Nephron (organoid): ENCODE measurements around the gene RABEP2.

ENCODE experiments used
- H3K27ac Mint-ChIP-seq, 3 experiments: 2 replicates each; pipeline ENCODE4 v1.8.0; 2020; ENCODE audit warnings: mixed read lengths in 3 of 3, mild to moderate bottlenecking in 2 of 3, moderate library complexity in 1 of 3
- H3K27me3 Mint-ChIP-seq: 2 replicates; pipeline ENCODE4 v1.8.0; 2021; ENCODE audit warnings: low read depth, mild to moderate bottlenecking, moderate library complexity, mixed read lengths
- H3K36me3 Mint-ChIP-seq: 2 replicates; pipeline ENCODE4 v1.8.0; 2020; ENCODE audit warnings: low read depth, mixed read lengths
- H3K4me1 Mint-ChIP-seq: 2 replicates; pipeline ENCODE4 v1.8.0; 2020; ENCODE audit warnings: mixed read lengths
- H3K4me3 Mint-ChIP-seq, 3 experiments: 2 replicates each; pipeline ENCODE4 v1.8.0; 2020; ENCODE audit warnings: mild to moderate bottlenecking in 3 of 3, mixed read lengths in 3 of 3, moderate library complexity in 2 of 3
- H3K9me3 Mint-ChIP-seq: 2 replicates; pipeline ENCODE4 v1.8.0; 2020; ENCODE audit warnings: mixed read lengths
- TF ChIP-seq, protein P1 (sequence below), 3 experiments: fragments of 200-600 bp; sonication (generic); IDR thresholded peaks; one replicate each; pipeline ENCODE4 v1.5.0; 2021; ENCODE audit warnings: antibody characterized with exemption in 3 of 3; ENCODE audit not compliant: unreplicated experiment in 3 of 3

Gene RABEP2

DNA sequence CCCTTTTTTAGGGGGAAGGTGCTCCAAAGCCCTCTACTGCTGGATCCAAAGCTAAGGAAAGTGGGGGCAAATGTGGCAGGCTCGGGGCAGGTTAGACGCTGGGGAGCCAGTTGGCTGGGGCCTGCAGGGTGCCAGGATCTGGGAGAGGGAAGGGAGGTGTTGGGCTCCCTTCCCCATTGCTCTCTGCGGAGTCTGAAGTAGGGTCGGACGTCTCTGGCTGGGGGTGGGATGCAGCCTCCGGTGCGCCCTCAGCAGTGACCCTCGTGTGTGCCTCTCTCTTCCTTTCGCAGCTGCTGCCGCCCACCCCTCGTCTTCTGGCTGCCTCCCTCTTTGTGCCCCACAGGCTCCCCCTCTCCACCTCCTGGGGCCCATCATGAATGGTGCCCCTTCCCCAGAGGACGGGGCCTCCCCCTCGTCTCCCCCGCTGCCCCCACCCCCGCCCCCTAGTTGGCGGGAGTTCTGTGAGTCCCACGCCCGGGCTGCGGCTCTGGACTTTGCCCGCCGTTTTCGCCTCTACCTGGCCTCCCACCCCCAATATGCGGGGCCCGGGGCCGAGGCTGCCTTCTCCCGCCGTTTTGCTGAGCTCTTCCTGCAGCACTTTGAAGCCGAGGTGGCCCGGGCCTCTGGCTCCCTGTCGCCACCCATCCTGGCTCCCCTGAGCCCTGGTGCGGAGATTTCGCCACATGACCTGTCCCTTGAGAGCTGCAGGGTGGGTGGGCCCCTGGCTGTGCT lies 59.1 kb downstream of the RABEP2 start:
- Mint-ChIP-seq H3K4me1 (peaks cover 18% of the 10 kb centered on the region), H3K36me3 (peaks cover 31% of the 10 kb centered on the region), H3K4me3 (peak overlapping the region; percentile 99 to 100 (median 100)), H3K27ac (peak overlapping the region; percentile 74 to 100 (median 99)), H3K9me3 (no peaks in the 10 kb centered on the region), H3K27me3 (no peaks in the 10 kb centered on the region)
- TF ChIP-seq, protein P1, sequence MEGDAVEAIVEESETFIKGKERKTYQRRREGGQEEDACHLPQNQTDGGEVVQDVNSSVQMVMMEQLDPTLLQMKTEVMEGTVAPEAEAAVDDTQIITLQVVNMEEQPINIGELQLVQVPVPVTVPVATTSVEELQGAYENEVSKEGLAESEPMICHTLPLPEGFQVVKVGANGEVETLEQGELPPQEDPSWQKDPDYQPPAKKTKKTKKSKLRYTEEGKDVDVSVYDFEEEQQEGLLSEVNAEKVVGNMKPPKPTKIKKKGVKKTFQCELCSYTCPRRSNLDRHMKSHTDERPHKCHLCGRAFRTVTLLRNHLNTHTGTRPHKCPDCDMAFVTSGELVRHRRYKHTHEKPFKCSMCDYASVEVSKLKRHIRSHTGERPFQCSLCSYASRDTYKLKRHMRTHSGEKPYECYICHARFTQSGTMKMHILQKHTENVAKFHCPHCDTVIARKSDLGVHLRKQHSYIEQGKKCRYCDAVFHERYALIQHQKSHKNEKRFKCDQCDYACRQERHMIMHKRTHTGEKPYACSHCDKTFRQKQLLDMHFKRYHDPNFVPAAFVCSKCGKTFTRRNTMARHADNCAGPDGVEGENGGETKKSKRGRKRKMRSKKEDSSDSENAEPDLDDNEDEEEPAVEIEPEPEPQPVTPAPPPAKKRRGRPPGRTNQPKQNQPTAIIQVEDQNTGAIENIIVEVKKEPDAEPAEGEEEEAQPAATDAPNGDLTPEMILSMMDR (IDR thresholded peaks at IDR 0.05; ENCODE audit: unreplicated experiment in 3 of 3) = no peak

DNA sequence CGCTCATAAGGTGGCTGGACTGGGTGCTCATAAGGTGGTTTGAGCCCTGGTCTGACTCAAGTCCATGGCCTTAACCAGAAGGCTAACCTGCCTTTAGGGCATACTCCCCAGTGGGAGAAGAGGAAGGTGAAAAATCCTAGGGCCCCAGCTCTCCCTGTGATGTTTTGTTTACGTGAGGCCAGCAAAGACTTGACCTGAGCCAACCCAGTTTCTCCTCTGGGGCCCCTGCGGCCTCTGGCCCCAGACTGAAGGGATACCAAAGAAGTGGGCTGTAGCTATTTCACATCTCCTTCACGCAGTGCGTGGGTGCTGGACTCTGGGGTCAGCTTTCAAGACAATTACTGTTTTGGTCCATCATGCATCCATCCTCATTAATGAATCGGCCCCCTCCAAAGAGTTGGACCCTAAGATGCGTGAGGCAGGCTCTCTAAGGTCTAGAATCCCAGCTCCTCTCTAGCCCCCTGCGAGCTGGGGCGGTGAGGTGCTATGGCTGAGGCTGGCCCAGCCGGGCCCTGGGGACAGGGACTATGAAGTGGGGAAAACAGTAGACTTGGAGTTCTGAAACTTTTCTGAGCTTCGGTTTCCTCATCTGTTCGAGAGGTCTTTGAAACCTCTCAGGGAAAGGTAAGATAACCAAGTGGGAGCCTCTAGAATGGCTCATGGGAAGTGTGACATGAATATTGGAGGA lies 59.9 kb downstream of the RABEP2 start:
- Mint-ChIP-seq H3K27me3 (no peaks in the 10 kb centered on the region), H3K27ac (peak overlapping the region; percentile 99 to 100 (median 100)), H3K9me3 (no peaks in the 10 kb centered on the region), H3K4me3 (peak overlapping the region; percentile 99 to 100 (median 100)), H3K36me3 (peaks cover 24% of the 10 kb centered on the region), H3K4me1 (peaks cover 18% of the 10 kb centered on the region)
- TF ChIP-seq, protein P1 (IDR thresholded peaks at IDR 0.05; ENCODE audit: unreplicated experiment in 3 of 3) = no peak

DNA sequence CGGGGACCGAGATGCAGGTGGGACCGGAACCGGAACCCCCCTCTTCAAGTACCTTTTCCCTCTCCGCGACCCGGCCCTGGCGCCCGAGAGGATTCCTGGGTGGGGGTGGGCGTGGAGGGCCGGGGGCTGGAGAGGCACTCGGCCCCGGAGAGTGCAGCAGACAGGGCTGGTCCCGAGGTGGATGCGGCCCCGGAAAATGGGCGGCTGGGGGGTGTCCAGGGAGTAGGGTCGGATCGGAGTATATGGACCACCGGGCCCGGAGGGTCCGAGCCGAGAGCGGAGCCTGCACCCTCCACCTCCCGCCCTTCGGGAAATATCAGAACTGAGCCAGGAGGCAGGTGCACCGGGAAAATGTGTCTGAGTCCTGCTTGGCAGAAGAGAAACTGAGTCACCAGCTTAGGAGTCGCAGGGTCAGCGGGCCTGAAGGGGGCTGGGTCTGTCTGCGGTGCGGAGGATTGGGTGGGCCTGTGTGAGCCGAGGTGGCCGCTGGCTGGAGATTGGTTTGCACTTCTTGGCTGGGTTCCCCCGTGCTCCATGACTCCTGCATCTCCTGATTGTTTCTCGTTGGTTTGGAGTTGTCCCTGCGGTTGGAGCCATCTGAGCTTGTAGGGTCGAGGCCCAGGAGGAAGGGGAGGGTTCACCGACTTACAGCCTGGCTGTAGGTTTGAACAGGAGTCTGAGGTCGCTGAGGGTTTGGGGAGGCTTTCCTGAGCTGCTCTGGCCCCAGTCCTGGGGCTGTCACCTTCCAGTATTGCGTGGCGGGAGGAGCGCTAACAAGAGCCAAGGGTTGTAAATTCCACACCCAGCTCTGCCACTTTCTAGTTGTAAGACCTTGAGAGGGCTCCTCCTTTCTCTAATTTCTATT lies 60.9 kb downstream of the RABEP2 start:
- H3K27ac Mint-ChIP-seq = peak overlapping the region; percentile 99 to 100 (median 100)
- no peaks in the 10 kb centered on the region for H3K9me3 Mint-ChIP-seq
- TF ChIP-seq, protein P1 (IDR thresholded peaks at IDR 0.05; ENCODE audit: unreplicated experiment in 3 of 3) = no peak
- H3K4me1 Mint-ChIP-seq = peaks cover 18% of the 10 kb centered on the region
- H3K36me3 Mint-ChIP-seq = peaks cover 14% of the 10 kb centered on the region
- peak overlapping the region; percentile 99 to 100 (median 100) for H3K4me3 Mint-ChIP-seq
- no peaks in the 10 kb centered on the region for H3K27me3 Mint-ChIP-seq

DNA sequence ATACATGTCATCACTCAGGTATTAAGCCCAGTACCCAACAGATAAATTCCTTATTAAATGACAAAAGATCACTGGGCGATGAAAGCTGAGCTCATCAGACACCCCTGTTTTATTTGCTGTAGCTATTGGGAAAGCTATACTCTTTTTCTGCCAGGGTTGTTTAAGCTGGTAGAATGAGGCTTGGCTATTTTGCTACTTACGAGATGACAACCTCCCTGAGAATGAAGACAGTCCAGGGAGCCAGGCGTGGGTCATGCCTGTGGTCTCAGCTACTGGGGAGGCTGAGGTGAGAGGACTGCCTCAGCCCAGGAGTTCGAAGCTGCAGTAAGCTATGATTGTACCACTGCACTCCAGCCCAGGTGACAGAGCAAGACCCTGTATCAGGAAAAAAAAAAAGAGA lies 65.7 kb downstream of the RABEP2 start:
- Mint-ChIP-seq H3K36me3 (no peaks in the 10 kb centered on the region), H3K27ac (no peak overlapping the region), H3K4me1 (peaks cover 4% of the 10 kb centered on the region), H3K9me3 (no peaks in the 10 kb centered on the region), H3K4me3 (peak overlapping the region in 1 of 3 experiments; percentile 26), H3K27me3 (no peaks in the 10 kb centered on the region)
- TF ChIP-seq, protein P1 (IDR thresholded peaks at IDR 0.05; ENCODE audit: unreplicated experiment in 3 of 3) = no peak

DNA sequence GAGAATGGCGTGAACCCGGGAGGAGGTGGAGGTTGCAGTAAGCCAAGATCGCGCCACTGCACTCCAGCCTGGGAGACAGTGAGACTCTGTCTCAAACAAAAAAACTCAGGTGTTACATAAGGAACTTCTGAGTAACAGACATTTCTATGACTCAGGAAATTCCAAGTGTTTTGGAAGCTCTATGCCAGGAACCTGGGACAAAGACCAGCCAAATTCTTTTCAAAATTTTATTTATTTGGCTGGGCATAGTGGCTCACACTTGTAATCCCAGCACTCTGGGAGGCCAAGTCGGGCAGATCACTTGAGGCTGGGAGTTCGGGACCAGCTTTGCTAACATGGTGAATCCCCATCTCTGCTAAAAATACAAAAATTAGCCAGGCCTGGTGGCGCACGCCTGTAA lies 66.6 kb downstream of the RABEP2 start:
- H3K27ac Mint-ChIP-seq = no peak overlapping the region
- TF ChIP-seq, protein P1 (IDR thresholded peaks at IDR 0.05; ENCODE audit: unreplicated experiment in 3 of 3) = no peak
- no peaks in the 10 kb centered on the region for H3K36me3 Mint-ChIP-seq
- no peaks in the 10 kb centered on the region for H3K27me3 Mint-ChIP-seq
- no peaks in the 10 kb centered on the region for H3K9me3 Mint-ChIP-seq
- H3K4me1 Mint-ChIP-seq = no peaks in the 10 kb centered on the region
- H3K4me3 Mint-ChIP-seq = no peak overlapping the region
